SK-N-MC (cell line): ENCODE results near the gene TMEM238L.

ENCODE experiments used
- EZH2 ChIP-seq: fragments of 200-600 bp; sonication (generic); IDR thresholded peaks from one replicate; pipeline ENCODE4 v1.6.1; 2017; ENCODE audit warnings: antibody characterized with exemption
- FOXP2 ChIP-seq: optimal IDR thresholded peaks from 2 replicates; pipeline ENCODE3; 2011; ENCODE audit warnings: mild to moderate bottlenecking, moderate library complexity; ENCODE audit not compliant: insufficient read depth; ENCODE audit errors: extremely low read length, control extremely low read depth
- POLR2AphosphoS5 ChIP-seq: IDR thresholded peaks from 2 replicates; pipeline ENCODE4 v1.6.1; 2012; ENCODE audit warnings: mild to moderate bottlenecking, low read depth, low read length, borderline replicate concordance

DNA sequence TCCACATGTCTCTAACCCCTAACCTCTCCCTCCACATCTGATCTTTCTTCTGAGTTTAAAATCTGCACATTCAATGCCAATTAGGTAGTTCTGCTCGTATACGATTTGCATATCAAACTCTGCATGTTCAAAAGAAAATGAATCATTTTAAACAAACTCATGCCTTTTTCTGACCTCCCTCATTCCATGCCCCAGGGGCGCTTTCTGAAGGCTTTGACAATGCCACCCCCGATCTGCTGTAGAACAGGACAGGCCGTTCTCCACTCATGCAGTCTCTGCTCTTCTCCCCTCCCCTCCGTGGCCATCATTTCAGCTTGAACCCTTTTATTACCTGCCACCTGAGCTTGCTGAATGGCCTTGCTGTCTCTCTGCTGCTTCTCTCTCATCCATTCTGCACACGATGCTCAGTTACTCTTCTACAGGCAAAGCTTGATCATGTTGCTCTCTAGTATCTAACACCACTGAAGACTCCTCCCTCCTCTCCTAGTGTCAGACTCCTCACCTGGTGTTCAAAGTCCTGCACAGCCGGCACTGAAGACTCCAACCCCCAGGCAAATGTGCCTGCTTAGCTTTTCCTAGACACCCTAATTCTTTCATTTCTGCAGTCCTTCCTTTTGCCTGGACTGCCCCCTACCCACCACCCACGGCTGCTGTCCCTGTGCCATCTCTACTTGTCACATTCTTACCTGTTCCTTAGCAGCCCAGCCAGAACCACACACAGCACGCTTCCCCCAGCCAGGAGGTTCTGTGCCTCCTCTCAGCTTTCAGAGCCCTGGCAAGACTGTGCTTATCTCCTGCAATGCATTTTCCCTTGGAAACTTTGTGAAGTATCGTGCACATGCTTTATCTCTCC lies 6.2 kb downstream of the TMEM238L start:
- TF ChIP-seq EZH2 (no peak), POLR2AphosphoS5 (no peak), FOXP2 (no peak)
